GM04504 (cell line): ENCODE data around the gene GJA5.

Experiments
- DNase-seq: peaks from one replicate; pipeline ENCODE4 v3.0.0-alpha.2; 2012; ENCODE audit warnings: low read depth

The GJA5 gene

DNA sequence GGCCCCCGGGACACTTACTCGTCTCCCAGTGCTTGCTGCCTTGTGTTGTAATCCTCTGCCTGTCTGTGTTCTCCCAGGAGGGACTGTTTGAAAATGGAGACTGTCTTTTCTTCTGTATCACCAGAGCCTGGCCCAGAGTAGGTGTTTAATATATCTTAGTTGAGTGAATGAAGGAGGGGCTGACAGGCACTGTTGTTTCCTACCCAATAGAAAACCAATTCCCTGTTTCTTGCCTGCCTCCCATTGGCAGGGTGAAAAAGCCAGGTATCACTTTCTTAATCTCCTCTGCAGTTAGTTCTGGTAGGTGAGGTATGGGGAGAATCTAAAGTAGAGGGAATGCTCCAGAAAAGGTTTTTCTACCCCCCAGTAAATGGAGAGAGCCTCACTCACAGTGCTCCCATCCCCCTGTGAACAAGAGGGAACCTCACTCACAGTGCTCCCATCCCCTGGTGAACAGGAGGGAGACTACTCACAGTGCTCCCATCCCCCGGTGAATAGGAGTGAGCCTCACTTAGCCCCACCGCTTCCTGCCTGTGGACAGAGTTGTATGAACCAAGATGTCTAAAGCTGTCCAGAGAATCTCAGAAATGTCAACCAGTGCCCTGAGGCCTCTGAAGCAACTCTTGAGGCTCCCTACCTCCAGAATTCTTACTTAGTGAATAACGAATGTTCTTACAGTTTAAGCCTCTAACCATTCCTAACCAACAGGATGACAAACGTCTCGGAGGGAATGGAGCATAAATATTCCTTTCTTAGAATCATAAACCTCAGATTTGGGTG, at the start of gene GJA5:
GJA5 (minus strand) TSS at position 122 of the 780 bp plus-strand sequence. CDS start 1,364 bp downstream, outside the sequence.
- DNase-seq, result no peak

DNA sequence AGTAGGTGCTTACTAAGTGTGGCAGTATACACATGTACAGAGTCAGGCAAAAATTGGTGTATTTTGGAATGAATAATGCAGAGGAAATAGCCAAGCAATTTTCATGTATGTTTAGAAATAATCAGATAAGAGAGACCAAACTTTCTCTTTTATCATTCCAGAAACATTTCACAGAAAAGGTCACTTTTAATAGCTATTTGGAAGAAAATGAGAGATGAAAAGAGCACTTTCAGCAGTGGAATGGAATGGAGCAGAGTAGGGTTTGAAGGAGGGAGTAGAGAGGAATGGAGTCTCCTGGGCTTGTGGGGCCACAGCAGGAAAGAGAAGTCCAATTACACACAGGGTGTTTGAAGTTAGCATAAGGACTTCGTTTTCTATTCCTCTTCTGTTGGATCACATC, 48.8 kb upstream of the GJA5 start:
- DNase-seq, result no peak

DNA sequence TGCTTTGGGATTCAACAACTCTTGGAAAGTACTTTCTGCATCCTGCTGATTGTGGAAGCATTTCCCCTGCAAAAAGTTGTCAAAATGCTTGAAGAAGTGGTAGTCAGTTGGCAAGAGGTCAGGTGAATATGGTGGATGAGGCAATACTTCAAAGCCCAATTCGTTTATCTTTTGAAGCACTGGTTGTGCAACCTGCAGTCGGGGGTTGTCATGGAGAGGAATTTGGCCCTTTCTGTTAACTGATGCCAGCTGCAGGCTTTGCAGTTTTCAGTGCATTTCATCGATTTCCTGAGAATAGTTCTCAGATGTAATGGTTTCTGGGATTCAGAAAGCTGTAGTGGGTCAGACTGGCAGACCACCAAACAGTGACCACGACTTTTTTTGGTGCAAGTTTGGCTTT, 47.6 kb upstream of the GJA5 start:
- DNase-seq, result no peak

DNA sequence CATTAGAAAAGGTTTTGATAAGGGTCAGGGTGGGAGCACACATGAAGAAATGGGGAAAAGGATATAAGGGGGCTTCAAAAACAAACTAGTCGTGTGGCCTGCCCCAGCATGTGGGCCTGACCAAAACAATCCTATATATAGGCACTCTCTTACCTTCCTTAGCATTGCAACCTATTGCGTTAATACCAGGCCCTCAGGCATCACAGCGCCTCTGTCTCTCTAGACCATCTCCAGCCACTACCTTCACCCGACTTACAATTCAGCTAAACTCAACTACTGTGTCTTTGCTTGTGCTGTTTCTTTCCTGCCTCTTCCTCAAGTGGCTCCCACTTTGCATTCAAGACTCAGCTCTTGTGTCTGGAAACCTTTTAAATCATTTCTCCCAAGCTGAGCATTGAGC, 47.0 kb upstream of the GJA5 start:
- no peak for DNase-seq

DNA sequence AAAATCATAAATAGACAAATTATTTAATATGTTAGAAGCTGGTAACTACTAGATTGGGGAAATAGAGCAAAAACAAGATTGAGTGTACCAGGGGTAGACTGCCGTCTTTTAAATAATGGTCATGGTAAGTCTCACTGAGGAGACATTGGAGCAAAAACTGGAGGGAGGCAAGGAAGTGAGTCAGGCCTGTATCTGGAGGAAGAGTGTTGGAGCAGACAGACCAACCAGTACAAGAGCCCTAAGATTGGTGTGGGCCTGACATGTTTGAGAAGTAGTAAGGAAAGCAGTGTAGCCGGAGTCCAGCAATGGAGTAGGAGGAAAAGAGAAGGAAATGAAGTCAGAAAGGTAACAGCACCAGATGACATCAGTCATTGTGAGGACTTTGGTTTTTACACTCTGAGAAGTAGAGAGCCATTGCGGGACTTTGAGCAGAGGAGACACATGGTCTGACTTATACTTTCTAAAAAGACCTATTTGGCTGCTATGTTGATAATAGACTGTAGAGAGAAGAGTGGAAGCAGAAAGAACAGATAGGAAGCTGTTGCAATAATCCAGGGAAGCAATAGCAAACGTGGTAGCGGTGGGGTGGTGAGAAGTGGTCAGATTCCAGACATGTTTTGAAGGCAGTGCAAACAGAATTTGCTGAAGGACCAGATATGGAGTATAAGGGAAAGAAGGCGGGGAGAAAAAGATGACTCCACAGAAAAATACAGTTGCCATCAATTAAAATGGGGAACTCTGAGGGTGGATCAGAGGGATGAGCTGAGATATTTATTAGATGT, 44.7 kb upstream of the GJA5 start:
- no peak for DNase-seq

DNA sequence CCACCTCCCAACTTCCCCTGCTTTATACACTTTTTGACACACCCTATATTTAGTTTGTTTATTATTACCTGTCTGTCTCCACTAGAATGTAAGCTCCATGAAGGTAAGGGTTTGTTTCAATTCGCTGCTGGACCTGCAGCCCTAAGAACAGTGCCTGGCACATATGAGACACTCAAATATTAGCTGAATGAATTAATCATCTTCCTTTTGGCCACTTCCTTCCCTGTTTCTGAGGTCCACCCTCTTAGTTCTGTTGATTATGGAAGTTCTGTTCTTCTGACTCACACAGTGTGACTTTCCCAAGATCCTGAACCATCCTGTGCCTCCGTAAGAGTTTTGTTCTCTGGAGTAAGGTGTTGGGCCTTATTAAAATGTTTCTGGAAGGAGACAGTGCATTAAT, 40.4 kb upstream of the GJA5 start:
- no peak for DNase-seq

DNA sequence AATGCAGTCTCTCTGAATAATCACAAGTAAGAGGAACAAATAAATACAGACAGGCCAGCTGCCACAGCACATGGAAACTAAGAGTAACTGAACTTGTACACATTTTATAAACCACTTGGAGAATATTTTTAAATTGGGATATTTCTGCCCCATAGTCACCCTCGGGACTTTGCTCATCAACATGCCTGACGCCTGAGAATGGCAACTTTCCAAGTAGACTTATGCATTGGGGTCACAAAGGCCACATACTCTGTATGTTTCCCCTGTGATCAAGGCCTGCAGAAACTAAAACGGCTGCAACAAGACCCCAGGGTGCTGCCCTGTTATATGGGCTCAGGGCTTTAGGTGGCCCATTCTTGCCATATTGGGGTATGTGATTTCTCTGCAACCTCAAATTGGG, 38.3 kb upstream of the GJA5 start:
- no peak for DNase-seq

DNA sequence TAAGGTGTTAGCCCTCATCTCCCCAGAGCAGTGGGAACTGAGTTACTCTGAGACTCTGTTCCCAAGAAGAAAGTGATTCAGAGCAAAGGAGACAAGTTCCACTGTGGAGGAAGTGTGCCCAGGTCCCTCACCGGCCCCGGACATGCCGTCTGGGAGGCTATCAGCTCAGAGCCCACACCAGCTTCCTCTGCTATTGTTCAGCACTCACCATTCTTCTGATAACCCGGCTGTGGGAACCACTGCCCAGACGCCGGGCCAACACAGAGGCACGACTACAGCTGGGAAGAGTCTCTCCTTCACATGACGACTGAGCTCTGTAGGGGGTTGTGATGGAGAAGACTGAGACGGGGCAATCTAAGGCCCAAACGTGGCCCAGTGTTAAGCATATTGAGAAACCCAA, 34.2 kb upstream of the GJA5 start:
- no peak for DNase-seq

DNA sequence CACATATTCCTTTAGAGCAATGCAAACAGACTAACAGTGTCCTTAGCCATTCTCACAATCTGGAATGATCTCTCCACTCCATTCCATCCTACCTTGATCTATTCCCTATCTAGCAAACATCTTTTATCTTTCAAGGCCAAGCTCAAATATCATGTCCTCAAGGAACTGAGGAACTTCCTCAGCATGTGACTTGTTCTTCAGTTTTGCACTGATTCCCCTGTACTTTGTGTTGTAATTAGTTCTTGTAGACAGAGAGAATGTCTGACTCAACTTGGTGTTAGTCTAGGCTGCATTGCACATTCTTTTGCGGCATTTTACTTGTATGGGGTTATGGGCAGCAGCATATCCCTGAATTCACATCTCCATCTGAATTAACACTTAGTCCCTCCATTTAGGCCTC, 31.5 kb upstream of the GJA5 start:
- DNase-seq, result no peak

DNA sequence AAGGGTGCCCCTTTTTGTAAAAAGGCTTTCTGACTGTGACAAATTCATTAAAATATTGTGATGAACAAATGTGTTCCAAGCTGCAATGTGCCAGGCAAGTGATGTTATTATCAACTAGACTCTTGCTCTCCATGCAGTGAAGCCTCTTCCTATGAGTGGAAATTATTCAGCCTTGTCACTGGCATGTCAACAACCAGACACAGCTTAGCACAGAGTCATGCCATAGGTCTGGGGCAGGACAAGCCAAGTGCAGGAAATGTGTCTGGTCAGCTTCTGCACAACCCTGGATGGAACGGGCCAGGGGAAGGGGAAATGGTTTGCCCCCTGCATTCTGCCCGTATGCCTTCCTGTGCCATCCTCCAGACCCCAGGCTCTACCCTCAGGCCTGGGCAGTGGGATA, 27.4 kb upstream of the GJA5 start:
- DNase-seq, result no peak

DNA sequence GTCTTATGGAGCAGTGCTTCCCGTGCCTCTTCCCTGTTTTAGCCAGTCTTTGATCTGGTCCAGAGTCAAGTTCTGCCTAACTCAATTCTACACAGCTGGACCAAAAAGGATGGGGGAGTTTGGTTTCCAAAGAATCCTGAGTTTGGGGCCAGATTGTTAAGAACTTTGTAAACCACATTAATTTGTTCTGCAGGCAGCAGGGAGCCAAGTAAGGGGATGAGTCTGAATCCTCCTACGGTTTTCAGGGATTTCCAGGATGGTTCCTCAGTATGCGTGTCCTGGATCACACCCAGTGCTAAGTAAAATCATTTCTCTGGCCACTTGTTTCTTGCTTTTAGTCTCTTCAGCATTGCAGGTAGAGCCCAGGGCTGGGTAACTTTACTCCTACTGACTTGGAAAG, 26.1 kb upstream of the GJA5 start:
- DNase-seq, result no peak

DNA sequence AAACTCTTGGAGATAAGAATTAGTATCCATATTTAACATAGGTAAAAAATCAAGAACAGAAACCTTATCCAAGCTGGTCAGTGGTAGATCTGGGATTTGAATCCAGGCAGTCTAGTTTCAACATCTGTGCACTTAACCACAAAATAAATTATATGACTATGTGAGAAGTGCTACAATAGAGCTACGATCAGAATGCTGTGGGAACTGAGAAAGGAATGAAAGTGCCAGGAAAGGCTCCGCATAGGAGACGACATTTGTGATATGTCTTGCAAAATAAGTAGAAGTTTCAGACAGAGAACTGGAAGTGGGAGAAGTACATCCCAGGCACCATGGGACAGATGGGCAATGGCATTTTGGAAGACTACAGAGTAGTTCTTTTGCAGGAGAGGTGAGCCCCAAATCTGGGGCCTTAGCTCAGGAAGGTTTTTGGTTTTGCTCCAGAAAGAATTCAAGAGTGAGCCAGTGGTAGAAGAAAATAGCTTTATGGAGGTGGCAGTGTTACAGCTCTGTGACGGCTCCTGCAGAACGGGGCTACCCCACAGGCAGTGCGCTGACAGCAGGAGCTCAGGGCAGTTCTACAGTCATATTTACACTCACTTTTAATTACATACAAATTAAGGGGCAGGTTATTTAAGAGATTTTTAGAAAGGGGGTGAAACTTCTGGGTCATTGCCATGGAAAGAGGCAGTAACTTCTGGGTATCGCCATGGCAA, 25.5 kb upstream of the GJA5 start:
- DNase-seq, result no peak

DNA sequence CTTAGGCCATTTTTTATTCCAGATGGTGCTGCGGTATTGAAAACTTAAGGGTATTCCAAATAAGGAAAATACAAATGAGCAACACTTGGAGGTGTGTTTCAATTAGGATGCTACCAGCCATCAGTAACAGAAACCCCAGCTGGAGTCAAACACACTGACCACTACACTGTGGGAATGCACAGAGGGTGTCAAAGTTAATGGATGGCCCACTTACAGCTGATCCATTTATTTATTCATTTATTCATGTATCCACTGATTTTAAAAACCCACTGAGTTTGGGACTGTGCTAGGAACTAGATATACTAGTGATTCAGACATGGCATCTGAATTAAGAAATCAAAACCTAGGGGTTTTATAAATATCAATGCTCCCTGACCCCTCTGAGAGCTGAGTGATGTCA, 24.5 kb upstream of the GJA5 start:
- DNase-seq, result no peak

DNA sequence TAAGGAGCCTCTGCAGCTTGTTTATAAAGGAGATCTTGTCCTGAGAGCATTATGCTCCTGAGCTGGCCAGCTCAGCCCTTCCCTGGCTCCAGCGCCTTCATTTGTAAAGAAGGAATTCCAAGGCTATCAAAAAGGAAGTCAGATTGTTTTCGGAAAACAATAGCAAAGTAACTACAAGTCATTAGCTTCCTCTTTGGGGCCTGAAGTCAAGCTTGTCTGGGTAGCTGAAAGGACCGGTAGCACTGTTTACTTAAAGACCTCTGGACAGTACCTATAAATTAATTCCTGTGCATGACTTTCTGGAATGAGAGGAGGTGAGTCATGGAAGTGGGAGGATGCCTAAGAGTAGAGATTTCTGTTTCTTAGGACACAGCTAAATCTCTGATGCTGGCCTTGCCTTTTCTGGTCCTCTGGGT, 20.7 kb upstream of the GJA5 start:
- no peak for DNase-seq

DNA sequence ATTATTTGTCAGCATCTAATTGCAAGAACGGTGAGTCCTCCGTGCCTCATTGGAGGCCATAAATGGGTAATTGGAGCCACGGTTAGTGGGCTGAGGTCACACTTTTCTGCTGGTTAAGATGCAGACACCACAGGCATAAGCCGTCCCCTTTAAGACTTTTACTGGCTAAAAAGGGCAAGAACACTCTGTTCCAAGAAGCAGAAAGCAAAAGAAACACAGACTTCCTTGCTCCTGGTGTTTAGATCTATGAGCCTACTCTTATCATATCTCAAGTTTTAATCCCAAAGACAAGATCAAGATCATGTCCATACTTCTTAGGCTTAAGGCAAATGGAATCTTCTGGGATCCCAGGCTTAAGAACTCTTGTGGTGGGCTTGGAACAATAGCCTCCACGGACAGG, 17.3 kb upstream of the GJA5 start:
- DNase-seq, result no peak

DNA sequence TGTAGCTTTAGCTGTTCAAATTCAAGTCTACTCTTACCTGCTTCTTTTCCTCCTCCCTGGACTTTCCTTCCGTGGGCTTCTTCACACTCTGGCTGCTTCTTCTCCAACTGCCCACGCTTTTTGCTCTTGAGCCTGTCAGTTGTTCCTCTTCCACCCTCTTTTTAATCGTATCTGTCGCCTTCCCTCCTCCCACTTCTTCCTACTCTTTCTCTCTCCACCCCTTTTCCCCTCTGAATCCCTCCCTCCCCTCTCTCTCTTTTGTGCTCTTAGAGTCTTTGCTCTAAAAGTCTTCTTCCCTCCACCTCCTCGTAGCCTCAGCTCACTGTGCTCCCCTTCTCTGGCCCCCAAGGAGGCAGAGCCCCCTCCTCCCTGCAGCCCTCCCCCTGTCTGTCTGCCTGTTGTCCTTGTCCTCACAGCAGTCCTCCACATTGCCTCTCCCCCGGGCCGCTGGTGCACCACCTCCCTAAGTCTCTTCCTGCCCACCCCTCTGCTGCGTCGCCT, 12.9 kb upstream of the GJA5 start:
- no peak for DNase-seq

DNA sequence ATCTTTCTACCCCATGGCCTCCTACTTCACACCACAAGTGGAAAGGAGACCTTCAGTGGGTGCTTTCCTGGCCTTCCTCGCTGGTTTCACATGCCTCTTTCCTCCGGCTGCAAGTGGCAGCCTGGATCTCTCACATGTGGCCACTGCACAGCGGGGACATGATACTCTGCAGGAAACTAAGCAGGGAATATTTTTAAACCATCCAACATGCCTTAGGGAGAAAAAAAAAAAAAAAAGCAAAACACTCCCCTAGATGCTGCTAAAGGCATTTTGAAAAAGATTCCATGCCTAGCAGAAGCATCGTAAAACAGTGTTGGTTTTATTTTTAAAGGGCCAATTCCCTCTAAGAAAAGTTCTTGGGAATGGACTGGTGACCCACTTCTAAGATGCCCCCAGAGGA, 12.2 kb upstream of the GJA5 start:
- DNase-seq, result no peak

DNA sequence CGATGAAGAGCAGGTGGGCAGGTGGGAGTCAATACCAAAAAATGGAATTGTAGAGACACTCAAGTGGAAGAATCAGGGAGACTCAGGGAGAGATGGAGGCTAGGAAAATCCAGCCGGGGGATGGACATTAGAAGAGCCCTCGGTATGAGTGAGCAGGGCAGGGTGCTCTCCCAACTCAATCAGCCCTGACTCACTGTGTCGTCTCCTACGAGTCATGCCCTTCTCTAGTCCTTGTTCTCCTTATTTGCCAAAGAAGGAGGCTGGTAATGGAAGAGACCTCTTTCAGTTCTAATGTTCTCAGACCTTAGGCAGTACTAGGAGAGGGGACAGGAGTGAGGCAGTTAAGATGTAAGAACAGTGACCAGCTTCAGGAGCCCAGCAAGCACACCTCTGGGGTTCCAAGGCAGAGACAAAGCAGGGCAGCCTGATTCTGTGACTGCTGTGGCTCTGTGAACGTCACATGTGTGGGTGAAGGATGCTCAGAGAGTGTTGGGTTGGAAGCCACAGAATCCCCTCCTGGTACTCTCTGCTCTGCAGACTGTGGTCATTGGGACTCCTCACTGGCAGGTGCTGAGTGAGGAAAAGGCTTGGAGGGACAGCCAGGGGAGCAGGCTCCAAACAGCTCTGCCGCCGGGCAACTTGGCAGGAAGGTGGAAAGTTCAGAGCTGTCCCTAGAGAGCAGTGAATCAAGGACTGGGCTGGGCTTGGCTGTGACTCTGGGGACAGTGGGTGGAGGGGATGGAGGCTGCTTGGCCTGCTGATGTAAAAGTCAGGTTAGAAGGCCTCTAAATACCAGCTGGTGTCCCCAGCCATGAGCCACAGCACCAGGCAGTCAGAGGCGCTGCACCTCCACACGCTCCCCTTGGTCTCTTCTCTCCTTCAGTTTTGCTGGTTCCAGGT, 11.1 kb upstream of the GJA5 start:
- no peak for DNase-seq

DNA sequence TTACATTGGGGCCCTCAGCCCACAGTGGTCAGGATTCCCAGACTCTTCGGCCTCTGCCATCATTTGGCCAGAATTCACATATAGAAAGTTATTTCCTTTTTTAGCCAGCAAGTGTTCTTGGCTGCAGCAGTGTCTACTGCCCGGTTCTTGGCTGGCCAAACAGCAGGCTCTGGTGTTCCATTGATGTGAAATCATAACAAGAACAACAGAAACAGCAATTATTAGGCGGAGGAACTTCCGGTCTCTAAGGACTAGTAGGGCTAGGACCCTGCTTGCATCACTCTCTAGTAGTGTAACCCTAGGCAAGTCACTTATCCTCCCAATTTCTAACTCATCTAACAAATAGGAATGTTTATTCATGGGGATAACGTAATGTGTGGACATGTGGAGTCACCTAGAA, 8.7 kb upstream of the GJA5 start:
- DNase-seq, result no peak

DNA sequence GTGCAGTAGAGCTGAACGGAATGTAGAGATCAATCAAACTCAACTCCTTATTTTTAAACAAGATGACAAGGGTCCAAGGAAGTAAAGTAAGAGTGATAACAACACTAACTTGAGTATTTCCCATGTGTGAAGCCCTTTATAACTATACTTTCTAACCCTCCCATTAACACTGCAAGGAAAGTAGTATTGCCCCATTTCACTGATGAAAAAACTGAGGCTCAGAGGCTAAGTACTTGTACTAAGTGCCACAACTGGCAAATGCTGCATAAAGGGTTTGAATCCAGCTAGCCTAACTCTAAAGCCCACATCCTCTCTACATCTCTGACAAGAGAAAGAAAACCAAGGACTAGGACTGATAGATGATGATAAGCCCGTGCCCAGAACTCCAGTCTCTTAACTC, 8.2 kb upstream of the GJA5 start:
- DNase-seq, result no peak

DNA sequence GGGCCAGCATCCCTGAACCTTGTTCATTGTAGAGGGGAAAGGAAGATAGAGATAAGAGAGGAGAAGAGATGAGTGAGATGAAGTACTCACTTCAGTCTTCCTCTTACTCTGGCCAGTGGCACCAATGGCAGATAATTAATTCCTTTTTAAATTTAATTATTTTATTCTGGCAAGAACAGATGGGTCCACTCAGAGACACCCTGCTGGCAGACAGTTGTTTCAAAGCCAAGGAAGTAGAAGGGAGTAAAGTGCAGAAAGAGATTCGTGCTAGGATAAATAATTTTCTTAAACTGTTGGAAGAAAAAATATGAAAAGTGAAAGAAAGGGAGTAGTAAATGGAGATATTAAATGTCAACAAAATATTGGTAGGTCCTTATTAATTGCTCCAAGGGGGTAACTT, 7.7 kb upstream of the GJA5 start:
- no peak for DNase-seq
